ENCODE data around the gene ZNF552.

The ZNF552 gene

GRCh38 chr19:57769345-57770131, 45.2 kb downstream of the ZNF552 start, which contains the start of gene ZNF586:
ZNF586 (plus strand) TSS chr19:57769676; CDS start chr19:57769843, 167 bp downstream.
- TF ChIP-seq CTCF (IDR thresholded peaks at IDR 0.05; ENCODE audit: insufficient read depth, low read length): no peak
- TF ChIP-seq GABPA (IDR thresholded peaks at IDR 0.05; ENCODE audit: low read depth): peak; percentile 83
- no peak for TF ChIP-seq REST (IDR thresholded peaks at IDR 0.05; ENCODE audit: insufficient replicate concordance, low read depth)
- TF ChIP-seq POLR2AphosphoS5 (IDR thresholded peaks at IDR 0.05; ENCODE audit: low read depth): peak; percentile 87
- TF ChIP-seq SPI1 (IDR thresholded peaks at IDR 0.05; ENCODE audit: borderline replicate concordance, low read depth): no peak
- peak; percentile 90 to 96 for DNase-seq (ENCODE audit: low read depth in 1 of 2, low spot score in 1 of 2)
- H3K4me3 ChIP-seq (replicated peaks; ENCODE audit: insufficient read depth, low read length): peak within 1 kb of the TSS; percentile 94
- H3K27me3 ChIP-seq (ENCODE audit: insufficient read depth, poor library complexity, severe bottlenecking): no peaks in the 10 kb centered on the region
- H3K27ac ChIP-seq (replicated peaks): peak within 1 kb of the TSS; percentile 69

- TF ChIP-seq REST (IDR thresholded peaks at IDR 0.05; ENCODE audit: insufficient replicate concordance, low read depth): no peak
- TF ChIP-seq POLR2AphosphoS5 (IDR thresholded peaks at IDR 0.05; ENCODE audit: low read depth): no peak
- TF ChIP-seq SPI1 (IDR thresholded peaks at IDR 0.05; ENCODE audit: borderline replicate concordance, low read depth): no peak
- no peak for TF ChIP-seq GABPA (IDR thresholded peaks at IDR 0.05; ENCODE audit: low read depth)
- Histone ChIP-seq H3K4me3 (replicated peaks; ENCODE audit: insufficient read depth, low read length) (no peak overlapping the region), H3K27me3 (ENCODE audit: insufficient read depth, poor library complexity, severe bottlenecking) (no peaks in the 10 kb centered on the region), H3K27ac (replicated peaks) (no peak overlapping the region)
- DNase-seq (ENCODE audit: low read depth in 1 of 2, low spot score in 1 of 2): no peak
Measured at GRCh38 chr19:57759096-57759495, 55.6 kb downstream of the ZNF552 start.

- no peaks in the 10 kb centered on the region for H3K27me3 ChIP-seq (ENCODE audit: insufficient read depth, poor library complexity, severe bottlenecking)
- TF ChIP-seq POLR2AphosphoS5 (IDR thresholded peaks at IDR 0.05; ENCODE audit: low read depth): no peak
- no peak for TF ChIP-seq SPI1 (IDR thresholded peaks at IDR 0.05; ENCODE audit: borderline replicate concordance, low read depth)
- TF ChIP-seq CTCF (IDR thresholded peaks at IDR 0.05; ENCODE audit: insufficient read depth, low read length): no peak
- TF ChIP-seq REST (IDR thresholded peaks at IDR 0.05; ENCODE audit: insufficient replicate concordance, low read depth): no peak
- TF ChIP-seq GABPA (IDR thresholded peaks at IDR 0.05; ENCODE audit: low read depth): no peak
- no peak overlapping the region for H3K4me3 ChIP-seq (replicated peaks; ENCODE audit: insufficient read depth, low read length)
- DNase-seq (ENCODE audit: low read depth in 1 of 2, low spot score in 1 of 2): no peak
- no peak overlapping the region for H3K27ac ChIP-seq (replicated peaks)
Measured at GRCh38 chr19:57757941-57758340, 56.8 kb downstream of the ZNF552 start.

Data from HL-60 (cell line).